ENCODE results near the gene RARA. TPM values are rescaled to one million over a fixed set of nuclear protein-coding genes. Genes with fewer than 3 reads are reported as not detected.
A peak's percentile ranks its signal among the peaks of the same experiment; 100 is the strongest.

RARA gene
- total RNA-seq, 1 donor from 2014 or later, result 79.6 TPM

GRCh38 chr17:40338058-40338457, 29.1 kb downstream of the RARA start:
- TF ChIP-seq, protein P1, sequence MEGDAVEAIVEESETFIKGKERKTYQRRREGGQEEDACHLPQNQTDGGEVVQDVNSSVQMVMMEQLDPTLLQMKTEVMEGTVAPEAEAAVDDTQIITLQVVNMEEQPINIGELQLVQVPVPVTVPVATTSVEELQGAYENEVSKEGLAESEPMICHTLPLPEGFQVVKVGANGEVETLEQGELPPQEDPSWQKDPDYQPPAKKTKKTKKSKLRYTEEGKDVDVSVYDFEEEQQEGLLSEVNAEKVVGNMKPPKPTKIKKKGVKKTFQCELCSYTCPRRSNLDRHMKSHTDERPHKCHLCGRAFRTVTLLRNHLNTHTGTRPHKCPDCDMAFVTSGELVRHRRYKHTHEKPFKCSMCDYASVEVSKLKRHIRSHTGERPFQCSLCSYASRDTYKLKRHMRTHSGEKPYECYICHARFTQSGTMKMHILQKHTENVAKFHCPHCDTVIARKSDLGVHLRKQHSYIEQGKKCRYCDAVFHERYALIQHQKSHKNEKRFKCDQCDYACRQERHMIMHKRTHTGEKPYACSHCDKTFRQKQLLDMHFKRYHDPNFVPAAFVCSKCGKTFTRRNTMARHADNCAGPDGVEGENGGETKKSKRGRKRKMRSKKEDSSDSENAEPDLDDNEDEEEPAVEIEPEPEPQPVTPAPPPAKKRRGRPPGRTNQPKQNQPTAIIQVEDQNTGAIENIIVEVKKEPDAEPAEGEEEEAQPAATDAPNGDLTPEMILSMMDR (IDR thresholded peaks at IDR 0.05; ENCODE audit: unreplicated experiment), result no peak
- H3K4me1 Mint-ChIP-seq, result peaks cover 46% of the 10 kb centered on the region
- H3K9me3 Mint-ChIP-seq, result no peaks in the 10 kb centered on the region
- DNase-seq (ENCODE audit: low spot score in 2 of 2, unreplicated experiment in 2 of 2), result no peak
- H3K36me3 Mint-ChIP-seq, result peaks cover 6% of the 10 kb centered on the region
- H3K27ac Mint-ChIP-seq, result peak overlapping the region; percentile 71
- no peak overlapping the region for H3K4me3 Mint-ChIP-seq
- H3K27me3 Mint-ChIP-seq (ENCODE audit: low read depth), result no peaks in the 10 kb centered on the region

DNA sequence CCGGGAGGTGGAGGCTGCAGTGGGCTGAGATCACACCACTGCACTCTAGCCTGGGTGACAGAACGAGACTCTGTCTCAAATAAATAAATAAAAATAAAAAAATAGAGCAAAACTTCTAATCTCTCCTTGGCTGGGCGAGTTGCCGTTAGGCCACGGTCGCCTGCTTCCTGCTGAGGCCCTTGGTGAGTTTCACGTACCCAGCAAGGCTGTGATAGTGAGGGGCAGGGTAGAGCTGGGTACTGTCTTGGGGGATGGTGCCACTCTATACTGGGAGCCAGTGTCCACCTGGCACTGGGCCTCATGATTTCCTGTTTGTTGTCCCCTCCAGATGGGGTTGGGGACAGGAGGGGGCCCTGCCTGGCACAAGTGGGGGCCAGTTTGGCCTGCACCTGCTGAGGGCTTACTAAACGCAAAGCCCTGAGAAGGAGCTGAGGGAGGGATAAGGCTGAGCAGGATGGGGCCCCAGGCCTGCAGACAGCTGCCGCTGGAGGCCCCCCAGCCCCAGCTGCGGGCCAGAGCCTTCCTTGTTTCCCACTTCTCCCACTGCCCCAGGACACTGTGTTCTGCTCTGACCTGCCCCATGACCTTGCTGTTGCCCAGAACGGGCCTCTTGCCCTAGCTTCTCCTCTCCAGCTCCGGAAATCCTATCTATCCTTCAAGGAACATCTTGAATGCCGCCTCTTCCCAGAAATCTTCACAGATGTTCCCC, 30.1 kb downstream of the RARA start:
- Mint-ChIP-seq H3K27me3 (ENCODE audit: low read depth) (no peaks in the 10 kb centered on the region), H3K4me1 (peaks cover 53% of the 10 kb centered on the region), H3K4me3 (peak overlapping the region; percentile 0), H3K36me3 (peaks cover 6% of the 10 kb centered on the region), H3K27ac (peak overlapping the region; percentile 80), H3K9me3 (no peaks in the 10 kb centered on the region)
- no peak for DNase-seq (ENCODE audit: low spot score in 2 of 2, unreplicated experiment in 2 of 2)
- TF ChIP-seq, protein P1 (IDR thresholded peaks at IDR 0.05; ENCODE audit: unreplicated experiment), result no peak

DNA sequence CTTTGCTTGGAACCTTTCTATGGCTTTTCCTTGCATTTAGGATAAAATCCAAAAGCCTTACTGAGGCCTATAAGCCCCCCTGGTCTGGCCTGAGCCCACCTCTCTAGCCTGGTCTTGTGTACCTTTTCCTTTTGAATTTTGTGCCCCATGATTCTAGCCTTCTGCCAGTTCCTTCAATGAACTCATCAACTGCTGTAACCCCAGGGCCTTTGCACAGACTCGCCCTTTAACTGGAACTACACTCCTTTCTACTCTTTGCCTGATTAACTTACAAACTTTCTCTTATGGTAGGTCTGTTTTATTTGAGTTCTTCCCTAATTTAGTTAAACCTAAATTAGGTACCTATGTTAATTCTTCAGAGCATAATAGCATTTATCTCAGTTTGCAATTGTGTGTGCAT, 31.3 kb downstream of the RARA start:
- no peak for DNase-seq (ENCODE audit: low spot score in 2 of 2, unreplicated experiment in 2 of 2)
- peak overlapping the region; percentile 94 for H3K4me3 Mint-ChIP-seq
- TF ChIP-seq, protein P1 (IDR thresholded peaks at IDR 0.05; ENCODE audit: unreplicated experiment), result no peak
- peaks cover 51% of the 10 kb centered on the region for H3K4me1 Mint-ChIP-seq
- peak overlapping the region; percentile 98 for H3K27ac Mint-ChIP-seq
- peaks cover 2% of the 10 kb centered on the region for H3K36me3 Mint-ChIP-seq
- no peaks in the 10 kb centered on the region for H3K9me3 Mint-ChIP-seq
- H3K27me3 Mint-ChIP-seq (ENCODE audit: low read depth), result no peaks in the 10 kb centered on the region

GRCh38 chr17:40340880-40341807, 32.2 kb downstream of the RARA start:
- no peaks in the 10 kb centered on the region for H3K9me3 Mint-ChIP-seq
- peaks cover 2% of the 10 kb centered on the region for H3K36me3 Mint-ChIP-seq
- H3K27ac Mint-ChIP-seq, result peak overlapping the region; percentile 98
- H3K4me3 Mint-ChIP-seq, result peak overlapping the region; percentile 94
- TF ChIP-seq, protein P1 (IDR thresholded peaks at IDR 0.05; ENCODE audit: unreplicated experiment), result no peak
- DNase-seq (ENCODE audit: low spot score in 2 of 2, unreplicated experiment in 2 of 2), result peak; percentile 68 to 79
- H3K4me1 Mint-ChIP-seq, result peaks cover 57% of the 10 kb centered on the region
- no peaks in the 10 kb centered on the region for H3K27me3 Mint-ChIP-seq (ENCODE audit: low read depth)

- no peaks in the 10 kb centered on the region for H3K9me3 Mint-ChIP-seq
- peaks cover 2% of the 10 kb centered on the region for H3K36me3 Mint-ChIP-seq
- H3K4me3 Mint-ChIP-seq, result peak overlapping the region; percentile 94
- TF ChIP-seq, protein P1 (IDR thresholded peaks at IDR 0.05; ENCODE audit: unreplicated experiment), result no peak
- peak; percentile 78 to 87 for DNase-seq (ENCODE audit: low spot score in 2 of 2, unreplicated experiment in 2 of 2)
- no peaks in the 10 kb centered on the region for H3K27me3 Mint-ChIP-seq (ENCODE audit: low read depth)
- peaks cover 63% of the 10 kb centered on the region for H3K4me1 Mint-ChIP-seq
- H3K27ac Mint-ChIP-seq, result peak overlapping the region; percentile 94
Observed at GRCh38 chr17:40341808-40342503, 33.0 kb downstream of the RARA start.

Data from mesothelial cell of epicardium (in vitro differentiated cells).